GM12878 (cell line): ENCODE results near the gene ADAMTS3. TPM values are rescaled to one million over a fixed set of nuclear protein-coding genes. Genes with fewer than 3 reads are reported as not detected.

Experiments used
- ATAC-seq: fragments of 200-7000 bp; cut with Tn5 transposase; 3 replicates; pipeline ENCODE4 v1.9.1; 2020; ENCODE audit warnings: mild to moderate bottlenecking, moderate library complexity
- BruUV-seq: library from RNA; stranded (reverse); fragments of 400-500 nt; replicated peaks from 2 replicates; lab custom pipeline; 2021; lab: Mats Ljungman, UMichigan
- CTCF ChIA-PET: fragments of 300-600 bp; sonication (Branson Sonifier 250); formaldehyde crosslinking; extraction: SDS; loops from one replicate; lab custom pipeline; 2021; ENCODE audit warnings: inconsistent platforms; lab: Yijun Ruan, JAX
- POLR2A ChIA-PET: fragments of 350-600 bp; formaldehyde crosslinking; extraction: SDS; loops from one replicate; lab custom pipeline; 2021; ENCODE audit warnings: inconsistent platforms; lab: Charles Lee
- RAD21 ChIA-PET: fragments of 300-600 bp; sonication (Branson Sonifier 250); formaldehyde crosslinking; loops from one replicate; lab custom pipeline; 2023; ENCODE audit warnings: antibody characterized with exemption; ENCODE audit not compliant: unreplicated experiment; lab: Charles Lee
- SMC1A ChIA-PET: fragments of 300-600 bp; sonication (Branson Sonifier 250); formaldehyde crosslinking; loops from one replicate; lab custom pipeline; 2023; ENCODE audit not compliant: unreplicated experiment, uncharacterized antibody; lab: Charles Lee
- DNase-seq: peaks from one replicate; pipeline ENCODE4 v3.0.0-alpha.2; 2011; ENCODE audit warnings: low read depth, low spot score
- FAIRE-seq: peaks from 3 replicates; lab custom pipeline; 2011; peaks lifted over from hg19 to GRCh38; lab: Jason Lieb, UNC
- H2AFZ ChIP-seq: 2 replicates; pipeline ENCODE4 v1.6.0; 2011; ENCODE audit warnings: low read depth, low read length, control low read depth; ENCODE audit not compliant: control insufficient read depth
- H3K27ac ChIP-seq: 2 replicates; pipeline ENCODE4 v1.5.1; 2011; ENCODE audit warnings: control low read depth; ENCODE audit not compliant: control insufficient read depth, insufficient read depth
- H3K27me3 ChIP-seq, 2 experiments: replicated peaks in 1 of 2; 2 replicates each; pipeline versions ENCODE4 v1.6.0 to v1.6.1; 2011; ENCODE audit warnings: low read length in 1 of 2; ENCODE audit not compliant: control insufficient read depth in 2 of 2, insufficient read depth in 2 of 2
- H3K36me3 ChIP-seq, 2 experiments: 2 replicates each; pipeline ENCODE4 v1.5.1; 2011; ENCODE audit warnings: low read length in 1 of 2; ENCODE audit not compliant: control insufficient read depth in 2 of 2, insufficient read depth in 2 of 2
- H3K4me1 ChIP-seq: 2 replicates; pipeline ENCODE4 v1.6.1; 2011; ENCODE audit warnings: mild to moderate bottlenecking, low read length, moderate library complexity, mixed read lengths; ENCODE audit not compliant: control insufficient read depth, insufficient read depth
- H3K4me2 ChIP-seq: 2 replicates; pipeline ENCODE4 v1.6.0; 2011; ENCODE audit warnings: control low read depth; ENCODE audit not compliant: control insufficient read depth, insufficient read depth
- H3K4me3 ChIP-seq: fragments of 200-600 bp; sonication (generic); 2 replicates; pipeline ENCODE4 v1.5.1; 2016
- H3K79me2 ChIP-seq: 2 replicates; pipeline ENCODE4 v1.6.0; 2011; ENCODE audit warnings: low read length; ENCODE audit not compliant: control insufficient read depth, insufficient read depth
- H3K9ac ChIP-seq: 2 replicates; pipeline ENCODE4 v1.8.0; 2011; ENCODE audit warnings: low read length, control low read depth, mixed read lengths; ENCODE audit not compliant: control insufficient read depth, insufficient read depth
- H3K9me3 ChIP-seq: replicated peaks from 3 replicates; pipeline ENCODE4 v1.5.1; 2011; ENCODE audit warnings: mild to moderate bottlenecking, low read length; ENCODE audit not compliant: control insufficient read depth, insufficient read depth
- H4K20me1 ChIP-seq: 2 replicates; pipeline ENCODE4 v1.6.0; 2011; ENCODE audit not compliant: control insufficient read depth, insufficient read depth
- CBFB ChIP-seq: IDR thresholded peaks from 2 replicates; pipeline ENCODE4 v1.6.1; 2016; ENCODE audit warnings: antibody characterized with exemption, low read depth
- CREM ChIP-seq: IDR thresholded peaks from 2 replicates; pipeline ENCODE4 v1.6.1; 2014; ENCODE audit warnings: antibody characterized with exemption, low read depth
- EGR1 ChIP-seq, 2 experiments: IDR thresholded peaks; 1 replicate in 1 of 2; 2 replicates in 1 of 2; pipeline ENCODE4 v1.6.1; 2011 to 2012; ENCODE audit warnings: low read depth in 2 of 2, low read length in 2 of 2, borderline replicate concordance in 1 of 2, mild to moderate bottlenecking in 1 of 2, moderate library complexity in 1 of 2
- ELK1 ChIP-seq: IDR thresholded peaks from 2 replicates; pipeline ENCODE4 v1.6.1; 2012; ENCODE audit warnings: low read depth, low read length, improper control_type of control experiment
- EZH2 ChIP-seq: IDR thresholded peaks from 2 replicates; pipeline ENCODE4 v1.6.1; 2012; ENCODE audit warnings: low read depth, mild to moderate bottlenecking, control low read depth, inconsistent platforms, low read length, borderline replicate concordance; ENCODE audit not compliant: control insufficient read depth
- IRF3 ChIP-seq: fragments of 450-650 bp; IDR thresholded peaks from 2 replicates; pipeline ENCODE4 v1.6.1; 2014; ENCODE audit warnings: mild to moderate bottlenecking
- MXI1 ChIP-seq: fragments of 150-350 bp; IDR thresholded peaks from 2 replicates; pipeline ENCODE4 v1.6.1; 2011; ENCODE audit warnings: low read depth, mild to moderate bottlenecking, inconsistent platforms, low read length, improper control_type of control experiment
- NKRF ChIP-seq: fragments of 450-650 bp; conservative IDR thresholded peaks from 2 replicates; pipeline ENCODE4 v1.6.1; 2017; ENCODE audit warnings: mild to moderate bottlenecking, moderate library complexity
- NR2F1 ChIP-seq: fragments of 450-650 bp; conservative IDR thresholded peaks from 2 replicates; pipeline ENCODE4 v1.6.1; 2017; ENCODE audit warnings: mild to moderate bottlenecking
- POLR2AphosphoS2 ChIP-seq: IDR thresholded peaks from 2 replicates; pipeline ENCODE4 v1.6.1; 2011; ENCODE audit warnings: low read depth, mild to moderate bottlenecking, low read length, improper control_type of control experiment, moderate library complexity
- SIX5 ChIP-seq: IDR thresholded peaks from 2 replicates; pipeline ENCODE4 v1.6.1; 2011; ENCODE audit warnings: mild to moderate bottlenecking, low read depth, low read length, moderate library complexity; ENCODE audit not compliant: severe bottlenecking
- STAT3 ChIP-seq: IDR thresholded peaks from 2 replicates; pipeline ENCODE4 v1.6.1; 2011; ENCODE audit warnings: low read depth, low read length, improper control_type of control experiment
- ZBTB40 ChIP-seq: fragments of 450-650 bp; IDR thresholded peaks from 2 replicates; pipeline ENCODE4 v1.6.1; 2016; ENCODE audit warnings: mild to moderate bottlenecking, moderate library complexity, borderline replicate concordance
- WGBS: methylation state at CpG from one replicate; pipeline ENCODE4 v1.1.6; 2016; ENCODE audit warnings: low lambda C conversion rate; ENCODE audit not compliant: insufficient replicate concordance, insufficient coverage; ENCODE audit errors: missing lambda C conversion rate; 5-methylcytosine and 5-hydroxymethylcytosine counted together
- in situ Hi-C: fragments of 300-500 bp; cut with MboI; formaldehyde crosslinking; loops from 9 replicates; pipeline ENCODE4 v1.14.3; 2018; ENCODE audit warnings: mixed read lengths
- intact Hi-C: fragments of 100-400 bp; cut with micrococcal nuclease; formaldehyde crosslinking; loops from one replicate; pipeline ENCODE4 v1.14.2; 2022; ENCODE audit not compliant: unreplicated experiment
- polyA plus RNA-seq, 11 experiments: library from polyadenylated mRNA; depleted of rRNA in 4 of 11; unstranded in 6 of 11; stranded (reverse) in 5 of 11; fragments of >200 nt; fragmentation: Nextera tagmentation in 4 of 11; fragmentation: Illumina TruSeq in 1 of 11; extraction: Ambion mirVana in 4 of 11; extraction: Trizol in 1 of 11; gene quantifications; 1 replicate in 1 of 11; 2 replicates in 10 of 11; pipeline versions ENCODE4 v1.2.1 to v1.2.3, GENCODE V29; 2011 to 2016; ENCODE audit warnings: inconsistent platforms in 2 of 11, missing spikeins in 2 of 11, low read depth in 1 of 11
- total RNA-seq, 4 experiments: library from RNA; depleted of rRNA in 3 of 4; stranded (reverse); fragments of >200 nt in 3 of 4; fragmentation: Illumina TruSeq in 1 of 4; extraction: Trizol in 1 of 4; gene quantifications; 2 replicates each; pipeline versions ENCODE4 v1.2.1 to v1.2.3, GENCODE V29; 2013 to 2021

The ADAMTS3 gene
- total and polyA plus RNA-seq, 10 of the 15 experiments (the other 5 are each of a cell fraction or from before 2014, with no cell fraction given), result under 0.01 to 0.07 (median 0.02) TPM; not detected in 6

GRCh38 chr4:72424006-72424405, 145.0 kb downstream of the ADAMTS3 start (continued):
- TF ChIP-seq POLR2AphosphoS2 (no peak), ELK1 (no peak), CREM (no peak)

- Histone ChIP-seq H3K27ac (no peak overlapping the region), H3K79me2 (no peaks in the 10 kb centered on the region), H4K20me1 (no peaks in the 10 kb centered on the region), H3K36me3 (no peaks in the 10 kb centered on the region), H3K4me2 (no peak overlapping the region), H3K9ac (no peak overlapping the region), H3K27me3 (no peaks in the 10 kb centered on the region), H3K9me3 (no peaks in the 10 kb centered on the region), H3K4me1 (no peaks in the 10 kb centered on the region), H3K4me3 (no peak overlapping the region), H2AFZ (no peak overlapping the region)
- BruUV-seq, result no TSS peak
- in situ Hi-C loops (no loop called here), intact Hi-C loops (no loop called here)
- 14% methylated on average over 2 of the region's 2 CpGs for WGBS
- ChIA-PET CTCF (no interaction called here), RAD21 (no interaction called here), SMC1A (no interaction called here), POLR2A (no interaction called here)
- no peak for DNase-seq
- no peak for ATAC-seq
- no peak for FAIRE-seq
- TF ChIP-seq NR2F1 (no peak), EZH2 (no peak), ZBTB40 (no peak), EGR1 (IDR thresholded peaks at IDR 0.05; ENCODE audit: borderline replicate concordance in 1 of 2, low read depth in 2 of 2, low read length in 2 of 2) (no peak), ELK1 (no peak), MXI1 (no peak), SIX5 (no peak), NKRF (no peak), IRF3 (no peak), CBFB (no peak), STAT3 (no peak)
These were observed 146.6 kb downstream of the ADAMTS3 start for GRCh38 chr4:72422416-72422815.
